IPS-20b (cell line): ENCODE results near the gene PSMG3.
A peak's percentile ranks its signal among the peaks of the same experiment; 100 is the strongest.

Source experiments
- H3K27ac ChIP-seq: one replicate; pipeline ENCODE4 v1.5.1; 2013; ENCODE audit warnings: low read length
- H3K27me3 ChIP-seq: 2 replicates; pipeline ENCODE4 v1.6.1; 2013; ENCODE audit warnings: mild to moderate bottlenecking, low read length, inconsistent platforms; ENCODE audit not compliant: insufficient read depth
- H3K36me3 ChIP-seq: 2 replicates; pipeline ENCODE4 v1.6.1; 2013; ENCODE audit warnings: low read depth, mild to moderate bottlenecking, inconsistent platforms, low read length, moderate library complexity; ENCODE audit not compliant: insufficient read depth
- H3K4me1 ChIP-seq: 2 replicates; pipeline ENCODE4 v1.6.1; 2013; ENCODE audit warnings: mild to moderate bottlenecking, control low read depth, inconsistent platforms, low read length, moderate library complexity; ENCODE audit not compliant: insufficient read depth
- H3K4me3 ChIP-seq: 2 replicates; pipeline ENCODE4 v1.5.1; 2013; ENCODE audit warnings: mild to moderate bottlenecking, low read length, inconsistent platforms
- H3K9ac ChIP-seq: 2 replicates; pipeline ENCODE4 v1.6.1; 2013; ENCODE audit warnings: low read depth, mild to moderate bottlenecking, inconsistent platforms, low read length, moderate library complexity
- H3K9me3 ChIP-seq: 2 replicates; pipeline ENCODE4 v1.6.1; 2013; ENCODE audit warnings: mild to moderate bottlenecking, low read depth, low read length, inconsistent platforms; ENCODE audit not compliant: insufficient read depth

Gene PSMG3, protein sequence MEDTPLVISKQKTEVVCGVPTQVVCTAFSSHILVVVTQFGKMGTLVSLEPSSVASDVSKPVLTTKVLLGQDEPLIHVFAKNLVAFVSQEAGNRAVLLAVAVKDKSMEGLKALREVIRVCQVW

DNA sequence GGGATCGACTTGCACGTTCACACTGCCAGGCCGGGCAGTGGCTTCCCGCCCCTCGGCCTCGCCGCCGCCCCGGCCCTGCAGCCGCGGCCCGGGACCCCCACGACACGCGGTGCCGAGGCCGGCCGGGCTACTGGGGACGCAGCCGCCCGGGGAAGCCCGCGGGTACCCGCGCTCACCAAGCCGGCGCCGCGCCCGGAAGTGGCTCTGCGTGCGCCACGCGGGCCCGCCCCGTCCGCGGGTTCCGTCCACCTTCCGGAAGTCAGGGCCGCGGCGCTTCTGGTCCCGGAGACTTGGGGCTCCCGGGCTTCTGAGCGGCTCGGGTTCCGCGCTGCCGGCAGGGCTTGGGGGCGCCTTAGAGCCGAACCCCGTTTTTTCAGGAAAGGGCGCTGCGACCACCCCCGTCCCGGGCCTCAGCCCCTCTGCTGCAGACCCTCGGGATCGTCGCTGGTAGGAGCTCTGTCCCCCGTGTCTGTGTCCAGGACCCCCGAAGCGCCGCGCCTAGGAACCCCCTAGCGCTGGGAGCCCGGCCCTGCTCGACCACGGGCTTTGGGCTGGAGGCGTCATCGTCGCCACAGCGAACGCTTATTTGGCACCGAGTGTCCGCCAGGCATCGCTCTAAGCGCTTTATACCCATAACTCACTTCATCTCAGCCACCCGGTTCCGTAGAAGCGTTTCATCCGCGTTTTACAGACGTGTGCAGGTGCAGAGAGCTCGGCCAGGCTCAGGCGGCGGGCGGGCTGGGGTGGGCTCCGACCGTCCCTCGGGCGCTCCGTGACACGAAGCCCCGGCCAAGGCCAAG lies at the start of gene PSMG3:
Gene PSMG3 (minus strand): TSS at position 200 of the 800 bp plus-strand sequence. CDS start 693 bp downstream, outside the sequence.
- Histone ChIP-seq H3K9ac (peak within 1 kb of the TSS; percentile 91), H3K27ac (no peak within 1 kb of the TSS)

DNA sequence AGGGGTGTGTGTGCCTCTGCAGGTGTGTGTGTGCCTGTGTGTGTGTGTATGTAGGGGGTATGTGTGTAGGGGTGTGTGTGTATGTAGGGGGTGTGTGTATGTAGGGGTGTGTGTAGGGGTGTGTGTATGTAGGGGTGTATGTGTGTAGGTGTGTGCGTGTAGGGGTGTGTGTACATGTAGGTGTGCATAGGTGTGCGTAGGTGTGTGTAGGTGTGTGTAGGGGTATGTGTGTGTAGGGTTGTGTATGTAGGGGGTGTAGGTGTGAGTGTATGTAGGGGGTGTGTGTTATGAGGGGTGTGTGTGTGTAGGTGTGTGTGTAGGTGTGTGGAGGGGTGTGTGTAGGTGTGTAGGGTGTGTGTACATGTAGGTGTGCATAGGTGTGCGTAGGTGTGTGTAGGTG lies 48.6 kb upstream of the PSMG3 start:
- H3K36me3 ChIP-seq = no peaks in the 10 kb centered on the region
- no peaks in the 10 kb centered on the region for H3K4me1 ChIP-seq
- no peak overlapping the region for H3K27ac ChIP-seq

More for the DNA sequence above, at the start of gene PSMG3:
- Histone ChIP-seq H3K4me1 (no peaks in the 10 kb centered on the region; the same call in 1 of the 2 replicates), H3K9me3 (no peaks in the 10 kb centered on the region), H3K4me3 (peak within 1 kb of the TSS; percentile 87), H3K27me3 (no peaks in the 10 kb centered on the region), H3K36me3 (peaks cover 17% of the 10 kb centered on the region; the same call in 1 of the 2 replicates)

DNA sequence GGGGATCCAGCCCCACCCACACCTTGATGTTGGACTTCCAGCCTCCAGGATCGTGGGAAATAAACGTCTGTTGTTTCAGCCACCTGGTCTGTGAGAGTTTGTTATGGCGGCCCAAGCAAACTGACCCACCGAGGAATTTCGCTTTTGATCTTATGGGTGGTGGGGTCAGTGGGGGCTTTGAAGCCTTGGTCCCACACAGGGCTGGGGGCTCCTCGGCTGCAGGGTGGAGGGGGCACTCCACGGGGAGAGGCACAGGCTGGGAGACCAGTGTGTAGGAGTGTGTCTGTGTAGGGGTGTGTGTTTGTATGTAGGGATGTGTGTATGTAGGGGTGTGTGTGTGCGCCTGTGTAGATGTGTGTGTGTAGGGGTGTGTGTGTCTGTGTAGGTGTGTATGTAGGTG lies 48.1 kb upstream of the PSMG3 start:
- Histone ChIP-seq H3K4me1 (no peaks in the 10 kb centered on the region), H3K27ac (no peak overlapping the region), H3K27me3 (no peaks in the 10 kb centered on the region), H3K4me3 (no peak overlapping the region), H3K9ac (no peak overlapping the region), H3K36me3 (no peaks in the 10 kb centered on the region), H3K9me3 (no peaks in the 10 kb centered on the region)

More for the DNA sequence above, 48.6 kb upstream of the PSMG3 start:
- Histone ChIP-seq H3K27me3 (no peaks in the 10 kb centered on the region), H3K9ac (no peak overlapping the region), H3K9me3 (no peaks in the 10 kb centered on the region), H3K4me3 (no peak overlapping the region)

DNA sequence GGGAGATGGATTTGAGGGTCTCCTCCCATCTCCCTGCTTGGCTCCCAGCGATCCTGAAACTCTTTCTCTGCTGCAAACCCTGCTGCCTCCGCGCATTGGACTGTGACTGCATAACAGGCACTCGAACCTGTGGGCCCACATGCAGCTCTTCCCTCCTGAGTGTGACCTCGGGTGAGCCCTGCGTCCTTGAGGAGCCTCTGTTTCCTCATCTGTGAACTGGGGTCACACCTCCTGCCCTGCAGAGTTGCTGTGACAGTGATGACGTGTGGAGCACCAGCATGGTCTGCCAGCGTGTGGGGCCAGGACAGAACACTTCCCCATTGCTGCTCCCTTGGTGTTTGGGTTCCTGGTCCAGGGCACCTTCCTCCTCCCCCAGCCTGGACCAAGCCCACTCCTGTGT lies 46.9 kb upstream of the PSMG3 start:
- Histone ChIP-seq H3K9me3 (no peaks in the 10 kb centered on the region), H3K27ac (no peak overlapping the region), H3K36me3 (no peaks in the 10 kb centered on the region), H3K4me1 (no peaks in the 10 kb centered on the region), H3K9ac (no peak overlapping the region), H3K27me3 (no peaks in the 10 kb centered on the region), H3K4me3 (no peak overlapping the region)

DNA sequence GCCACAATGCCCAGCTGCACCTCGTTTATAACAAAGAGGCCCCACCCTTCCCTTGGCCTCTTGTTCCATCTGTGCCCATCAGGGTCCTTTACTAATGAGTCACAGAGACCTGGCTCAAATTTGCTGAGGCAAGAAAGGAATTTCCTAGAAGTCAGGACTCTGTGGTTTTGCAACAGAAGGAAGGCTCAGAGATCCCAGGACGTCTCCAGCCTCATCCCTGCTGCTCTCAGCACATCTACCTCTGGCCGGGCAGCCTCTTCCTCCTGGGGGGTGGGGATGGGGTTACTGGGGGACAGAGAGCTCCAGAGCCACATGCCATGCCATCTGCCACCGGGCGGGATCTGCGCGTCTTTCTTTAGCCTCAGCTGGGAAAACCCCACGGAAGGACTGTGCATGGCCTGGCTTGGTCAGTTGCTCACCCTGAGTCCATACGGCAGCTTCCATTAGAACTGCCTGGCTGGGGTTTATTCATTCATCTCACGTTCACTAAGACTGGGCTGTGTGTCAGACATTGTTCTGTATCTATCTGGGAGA lies 41.9 kb upstream of the PSMG3 start:
- Histone ChIP-seq H3K27me3 (no peaks in the 10 kb centered on the region), H3K4me3 (no peak overlapping the region), H3K4me1 (peaks cover 6% of the 10 kb centered on the region; the same call in 1 of the 2 replicates), H3K36me3 (no peaks in the 10 kb centered on the region), H3K9me3 (no peaks in the 10 kb centered on the region), H3K9ac (no peak overlapping the region), H3K27ac (no peak overlapping the region)

DNA sequence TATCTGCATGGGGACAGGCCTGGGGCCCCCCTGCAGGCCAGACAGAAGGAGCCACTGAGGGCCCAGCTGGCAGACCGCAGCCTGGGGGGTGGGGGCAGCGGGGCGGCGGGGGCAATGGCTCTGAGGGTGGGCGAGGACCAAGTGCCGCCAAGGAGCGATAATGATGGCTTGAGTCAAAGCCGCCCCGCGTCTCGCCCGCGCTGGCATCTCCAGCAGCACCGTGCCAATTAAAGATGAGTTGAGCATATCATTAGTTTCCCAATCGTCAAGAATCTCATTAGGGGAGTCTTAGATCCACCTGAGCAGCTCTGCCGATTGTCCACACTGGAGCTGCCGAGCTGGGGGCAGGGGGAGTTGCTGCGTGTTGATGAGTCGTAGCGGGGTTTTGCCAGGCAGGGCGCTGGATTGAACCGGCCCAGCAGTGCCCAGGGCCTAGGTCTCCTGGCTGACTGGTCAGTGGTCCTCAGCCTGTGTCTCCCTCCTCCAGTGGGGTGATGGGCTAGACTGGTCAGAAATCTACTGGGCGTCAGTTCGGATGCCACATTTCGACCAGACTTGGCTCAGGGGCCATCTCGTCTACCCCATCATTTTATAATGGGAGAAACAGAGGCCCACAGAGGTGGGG lies 41.0 kb upstream of the PSMG3 start:
- Histone ChIP-seq H3K27me3 (no peaks in the 10 kb centered on the region), H3K9ac (no peak overlapping the region), H3K36me3 (no peaks in the 10 kb centered on the region), H3K4me1 (peaks cover 6% of the 10 kb centered on the region; the same call in 1 of the 2 replicates), H3K27ac (no peak overlapping the region), H3K4me3 (no peak overlapping the region), H3K9me3 (no peaks in the 10 kb centered on the region)

DNA sequence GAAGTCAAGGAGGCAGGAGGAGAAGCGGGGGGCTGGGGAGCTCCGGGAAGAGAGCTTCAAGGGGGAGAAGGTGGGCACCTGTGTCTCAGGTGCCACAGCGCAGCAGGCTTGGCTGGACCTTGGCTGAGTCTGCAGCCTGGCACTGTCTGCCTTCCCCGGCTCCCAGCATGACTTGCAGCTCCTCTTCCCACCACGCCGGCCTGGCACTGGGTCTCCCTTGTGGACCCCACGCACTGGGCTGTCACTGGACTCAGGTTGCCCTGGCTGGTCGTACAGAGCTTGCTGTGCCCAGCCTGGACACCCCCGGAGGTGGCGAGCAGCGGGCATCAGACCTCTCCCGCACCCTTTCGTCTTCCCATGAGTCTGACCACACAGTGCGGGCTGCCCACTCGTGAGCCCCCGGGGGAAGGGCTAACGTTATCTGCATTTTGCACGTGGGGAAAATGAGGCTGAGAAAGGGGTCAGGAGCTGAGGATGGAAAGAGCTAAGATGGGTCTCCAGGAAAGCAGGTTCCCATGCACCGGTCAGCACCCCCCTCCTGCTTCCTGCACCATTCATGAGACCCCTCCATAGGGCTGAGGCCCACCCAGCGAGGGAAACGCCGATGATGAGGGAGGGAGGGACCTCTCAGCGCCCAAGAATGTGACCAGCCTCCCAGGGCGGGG lies 40.3 kb upstream of the PSMG3 start:
- no peaks in the 10 kb centered on the region for H3K9me3 ChIP-seq
- H3K4me3 ChIP-seq = no peak overlapping the region
- H3K27ac ChIP-seq = no peak overlapping the region
- no peaks in the 10 kb centered on the region for H3K36me3 ChIP-seq
- H3K9ac ChIP-seq = no peak overlapping the region
- no peaks in the 10 kb centered on the region for H3K27me3 ChIP-seq
- H3K4me1 ChIP-seq = peaks cover 6% of the 10 kb centered on the region; the same call in 1 of the 2 replicates

DNA sequence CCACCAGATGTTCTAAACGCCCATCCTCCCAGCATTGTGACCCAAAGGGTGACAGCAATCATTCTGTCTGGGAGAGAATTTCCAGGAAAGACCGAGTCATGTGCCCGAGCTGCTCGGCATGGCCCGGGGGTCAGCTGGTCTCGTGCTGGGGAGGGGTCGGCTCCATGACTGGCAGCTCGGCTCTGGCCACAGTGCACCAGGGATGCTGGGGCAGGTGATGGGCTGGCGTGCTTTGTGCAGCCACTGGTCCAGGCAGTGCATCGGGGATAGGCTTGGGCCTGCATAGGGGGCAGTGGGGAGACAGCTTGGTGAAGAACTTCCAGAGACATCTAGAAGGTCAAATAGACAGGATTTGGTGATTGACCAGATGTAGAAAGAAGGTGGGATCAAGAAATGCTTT lies 39.2 kb upstream of the PSMG3 start:
- no peaks in the 10 kb centered on the region for H3K27me3 ChIP-seq
- H3K36me3 ChIP-seq = no peaks in the 10 kb centered on the region
- H3K4me3 ChIP-seq = no peak overlapping the region
- peaks cover 6% of the 10 kb centered on the region; the same call in 1 of the 2 replicates for H3K4me1 ChIP-seq
- H3K9ac ChIP-seq = no peak overlapping the region
- no peaks in the 10 kb centered on the region for H3K9me3 ChIP-seq
- no peak overlapping the region for H3K27ac ChIP-seq

DNA sequence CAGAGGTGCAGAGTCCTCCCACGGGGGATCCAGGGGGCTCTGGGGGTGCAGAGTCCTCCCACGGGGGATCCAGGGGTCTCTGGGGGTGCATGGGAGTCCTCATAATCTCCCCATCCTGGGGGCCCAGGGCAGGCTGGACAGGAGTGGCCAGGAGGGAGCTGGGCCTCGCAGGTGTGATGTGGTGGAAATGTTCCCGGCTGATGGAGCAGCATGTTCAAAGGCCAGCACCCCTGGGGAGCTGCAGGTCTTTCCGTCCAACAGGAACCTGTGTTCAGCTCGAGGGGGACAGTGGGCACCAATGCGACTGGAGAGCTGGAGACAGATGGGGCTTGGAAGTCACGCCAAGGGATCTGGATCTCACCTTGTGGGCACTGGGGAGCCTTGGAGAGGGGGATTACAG lies 38.5 kb upstream of the PSMG3 start:
- Histone ChIP-seq H3K36me3 (no peaks in the 10 kb centered on the region), H3K9ac (no peak overlapping the region), H3K27ac (no peak overlapping the region), H3K27me3 (no peaks in the 10 kb centered on the region), H3K4me3 (no peak overlapping the region), H3K4me1 (peaks cover 6% of the 10 kb centered on the region; the same call in 1 of the 2 replicates), H3K9me3 (no peaks in the 10 kb centered on the region)

DNA sequence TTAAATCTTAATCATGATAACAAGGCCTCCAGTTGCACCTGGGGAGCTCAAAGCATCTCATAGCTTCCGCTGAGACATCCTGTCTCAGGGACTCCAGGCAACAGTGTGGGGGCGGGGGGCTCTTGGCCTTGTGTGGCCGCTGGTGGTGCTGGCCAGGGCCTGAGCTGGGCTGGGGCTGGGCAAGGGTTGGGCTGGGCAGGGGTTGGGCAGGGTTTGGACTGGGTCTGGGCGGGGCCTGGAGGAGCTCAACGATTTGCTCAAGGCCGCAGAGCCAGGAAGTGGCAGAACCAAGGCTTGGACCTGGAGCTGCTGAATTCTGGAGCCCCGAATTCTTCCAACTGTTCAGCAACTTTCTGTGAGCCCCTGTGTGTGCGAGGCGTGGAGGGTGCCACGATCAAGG lies 37.9 kb upstream of the PSMG3 start:
- Histone ChIP-seq H3K4me3 (no peak overlapping the region), H3K27me3 (no peaks in the 10 kb centered on the region), H3K9ac (no peak overlapping the region)

DNA sequence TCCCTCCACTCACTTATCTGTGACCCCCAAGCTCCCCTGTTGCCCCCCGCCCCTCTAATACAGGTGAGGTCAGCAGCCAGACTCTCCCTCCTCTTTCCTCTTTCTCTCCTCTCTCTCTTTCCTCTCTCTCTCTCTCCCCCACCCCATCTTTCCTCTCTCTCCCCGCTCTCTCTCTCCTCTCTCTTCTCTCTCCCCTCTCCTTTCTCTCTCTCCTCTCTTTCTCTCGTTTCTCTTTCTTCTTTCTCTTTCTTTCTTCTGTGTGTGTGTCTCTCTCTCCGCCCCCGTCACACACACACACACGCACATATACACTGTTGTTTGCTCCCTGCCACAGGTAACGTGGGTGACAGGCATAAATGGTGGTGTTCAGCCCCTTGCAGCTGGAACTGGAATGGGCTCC lies 37.2 kb upstream of the PSMG3 start:
- H3K4me1 ChIP-seq = peaks cover 6% of the 10 kb centered on the region; the same call in 1 of the 2 replicates
- no peak overlapping the region for H3K4me3 ChIP-seq
- H3K27ac ChIP-seq = no peak overlapping the region
- no peaks in the 10 kb centered on the region for H3K9me3 ChIP-seq
- H3K27me3 ChIP-seq = no peaks in the 10 kb centered on the region
- no peaks in the 10 kb centered on the region for H3K36me3 ChIP-seq
- no peak overlapping the region for H3K9ac ChIP-seq

More for the DNA sequence above, 37.9 kb upstream of the PSMG3 start:
- H3K4me1 ChIP-seq = peaks cover 6% of the 10 kb centered on the region; the same call in 1 of the 2 replicates
- no peak overlapping the region for H3K27ac ChIP-seq
- no peaks in the 10 kb centered on the region for H3K9me3 ChIP-seq
- no peaks in the 10 kb centered on the region for H3K36me3 ChIP-seq
